Esophagus muscularis mucosa (tissue), 3 donors: ENCODE results near the gene UNC5A.

Source experiments
- CTCF ChIP-seq, 3 experiments: fragments of 200-600 bp in 2 of 3; fragments of 450-650 bp in 1 of 3; sonication (generic) in 2 of 3; IDR thresholded peaks; one replicate each; pipeline ENCODE4 v1.5.1; 2017 to 2019; ENCODE audit warnings: antibody characterized with exemption in 3 of 3, mild to moderate bottlenecking in 2 of 3, moderate library complexity in 1 of 3
- POLR2A ChIP-seq: fragments of 450-650 bp; IDR thresholded peaks from one replicate; pipeline ENCODE4 v1.6.1; 2017; ENCODE audit warnings: antibody characterized with exemption, moderate library complexity, mild to moderate bottlenecking, low read depth

- TF ChIP-seq CTCF (IDR thresholded peaks at IDR 0.05) (no peak), POLR2A (no peak)
Measured at GRCh38 chr5:176845392-176845713, 35.0 kb downstream of the UNC5A start.
